ENCODE measurements around the gene ZNF462.

ZNF462 gene

DNA sequence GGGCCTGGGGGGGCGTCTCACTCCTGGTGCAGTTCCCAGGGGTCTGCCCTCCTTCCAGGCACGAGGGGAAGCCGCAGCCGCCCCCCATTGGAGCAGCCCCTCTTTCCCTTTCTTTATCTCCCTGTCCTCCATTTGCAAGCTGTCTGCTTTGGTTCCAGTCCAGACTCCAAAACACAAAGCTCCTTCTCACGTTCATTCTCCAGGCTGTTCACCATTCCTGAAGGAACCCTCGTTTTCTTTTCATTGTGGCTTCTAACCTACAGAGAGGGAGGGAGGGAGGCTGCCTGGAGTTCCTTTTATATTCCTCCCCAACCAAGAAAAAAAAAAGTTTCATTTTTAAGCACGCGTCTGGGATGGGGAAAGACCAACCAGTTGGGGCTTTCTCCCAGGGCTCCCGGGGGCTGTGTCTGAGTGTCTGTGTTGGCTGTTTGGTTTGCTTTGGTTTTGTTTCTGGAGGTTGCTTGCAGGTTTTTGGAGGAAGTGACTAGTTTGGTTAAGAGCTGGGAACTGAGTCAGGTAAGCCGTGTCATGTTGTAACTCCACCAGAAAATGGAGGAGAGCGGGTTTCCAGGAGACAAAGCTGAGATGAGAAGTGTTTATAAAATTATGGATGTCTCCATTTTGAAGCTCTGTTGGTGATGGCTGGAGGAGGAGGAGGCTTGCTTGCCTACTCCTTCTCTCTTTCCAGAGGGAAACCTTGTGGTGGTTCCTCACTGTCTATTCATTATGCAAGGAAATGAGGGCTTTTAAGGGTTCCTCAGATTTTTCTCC, 1.6 kb downstream of the ZNF462 start:
- DNase-seq, result peak; percentile 40

- no peak for DNase-seq
Measured at GRCh38 chr9:106866243-106866642, 3.3 kb downstream of the ZNF462 start.

GRCh38 chr9:106867286-106867685, 4.3 kb downstream of the ZNF462 start:
- DNase-seq, result no peak

GRCh38 chr9:106868087-106868486, 5.1 kb downstream of the ZNF462 start:
- DNase-seq, result no peak

GRCh38 chr9:106868565-106868964, 5.6 kb downstream of the ZNF462 start:
- no peak for DNase-seq

DNA sequence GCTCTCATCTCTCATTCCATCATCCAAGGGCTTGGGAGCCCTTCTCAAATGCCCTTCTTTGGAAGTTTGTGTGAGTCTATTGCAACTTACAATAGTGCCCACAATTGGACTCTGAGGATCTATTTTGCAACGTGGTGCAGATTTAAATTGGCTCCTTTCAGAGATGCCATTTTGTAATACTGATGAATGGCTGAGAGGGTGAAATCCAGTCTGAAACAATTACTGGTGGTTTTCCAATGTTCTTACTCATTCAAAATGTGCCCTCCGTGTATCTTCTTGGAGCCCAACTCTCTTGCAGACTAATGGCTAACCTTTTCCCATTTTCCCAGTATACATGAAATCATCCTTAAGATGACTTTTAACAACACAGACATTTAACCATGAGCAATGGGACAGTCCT, 6.1 kb downstream of the ZNF462 start:
- DNase-seq, result no peak

DNA sequence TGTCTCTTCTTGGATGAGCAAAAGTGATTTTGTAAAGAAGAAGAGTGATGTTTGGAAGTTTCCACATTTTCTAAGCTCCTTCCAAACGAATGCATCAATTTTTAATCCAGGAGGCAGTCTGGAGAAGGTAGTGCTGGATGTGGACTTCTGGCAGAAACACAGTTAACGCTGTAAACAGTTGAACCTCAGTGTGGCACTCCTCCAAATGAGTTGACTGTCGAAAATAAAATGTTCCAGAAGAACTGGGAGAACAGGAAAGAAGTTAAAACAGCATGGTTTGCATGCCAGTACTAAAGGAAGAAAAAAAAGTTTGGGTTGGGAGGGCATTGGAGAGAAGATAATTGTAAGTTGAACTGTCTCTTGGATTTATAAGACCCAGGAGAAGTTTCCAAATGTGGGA, 6.5 kb downstream of the ZNF462 start:
- no peak for DNase-seq

DNA sequence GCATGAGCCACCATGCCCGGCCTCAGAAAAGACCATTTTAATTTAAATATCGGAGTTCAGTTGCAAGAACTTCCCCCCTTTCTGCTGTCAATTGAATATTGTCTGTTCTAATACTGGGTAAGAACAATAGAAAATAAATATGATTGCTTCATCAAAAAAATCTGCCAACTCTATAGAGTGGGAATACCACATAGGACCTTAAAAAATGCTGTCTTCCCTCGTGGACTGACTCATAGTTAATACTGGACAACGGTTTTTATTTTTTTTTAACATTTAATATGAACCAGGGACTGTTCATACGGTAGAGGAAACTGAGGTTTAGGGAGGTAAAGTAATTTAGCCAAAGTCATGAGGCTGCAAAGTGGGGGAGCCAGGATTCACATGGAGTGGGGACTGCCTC, 9.7 kb downstream of the ZNF462 start:
- peak; percentile 25 for DNase-seq

DNA sequence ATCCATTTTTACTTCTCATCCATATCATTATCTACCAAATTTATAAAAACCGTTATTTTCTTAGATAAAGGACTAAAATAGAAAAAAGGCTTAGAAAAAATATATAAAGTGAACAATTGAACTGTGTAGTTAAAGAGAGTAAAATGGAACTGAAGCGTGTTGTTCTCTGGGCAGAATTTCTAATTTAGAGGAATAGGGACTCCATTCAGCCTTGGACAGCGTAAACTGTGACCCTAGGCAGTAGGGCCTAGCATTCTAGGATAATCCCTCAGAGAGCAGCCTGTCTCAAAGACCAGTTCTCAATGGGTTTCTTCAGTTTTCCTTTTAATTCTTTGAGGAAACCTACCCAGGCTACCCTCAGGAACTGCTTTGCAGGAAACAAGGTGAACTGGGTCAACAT, 11.1 kb downstream of the ZNF462 start:
- no peak for DNase-seq

DNA sequence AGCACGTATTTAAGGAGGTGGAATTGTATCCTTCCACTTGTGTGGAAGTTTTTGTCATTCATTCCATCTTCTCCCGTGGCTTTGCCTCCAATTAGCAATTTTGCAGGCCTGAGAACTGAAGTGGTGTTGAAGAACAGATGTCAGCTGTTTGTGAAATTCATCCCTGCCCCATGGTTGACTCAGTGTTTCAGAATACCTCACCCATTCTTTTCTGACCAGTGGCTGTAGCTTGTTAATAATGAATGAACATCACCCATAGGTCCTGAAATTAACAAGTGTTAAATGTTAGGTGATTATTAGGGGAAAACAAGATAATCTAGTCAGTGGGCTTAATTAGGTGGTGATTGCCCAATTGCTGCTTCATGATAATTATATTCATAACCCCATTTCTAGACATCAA, 11.7 kb downstream of the ZNF462 start:
- DNase-seq, result no peak

- DNase-seq, result no peak
Measured at GRCh38 chr9:106875529-106875928, 12.6 kb downstream of the ZNF462 start.

GRCh38 chr9:106877345-106877744, 14.4 kb downstream of the ZNF462 start:
- no peak for DNase-seq

DNA sequence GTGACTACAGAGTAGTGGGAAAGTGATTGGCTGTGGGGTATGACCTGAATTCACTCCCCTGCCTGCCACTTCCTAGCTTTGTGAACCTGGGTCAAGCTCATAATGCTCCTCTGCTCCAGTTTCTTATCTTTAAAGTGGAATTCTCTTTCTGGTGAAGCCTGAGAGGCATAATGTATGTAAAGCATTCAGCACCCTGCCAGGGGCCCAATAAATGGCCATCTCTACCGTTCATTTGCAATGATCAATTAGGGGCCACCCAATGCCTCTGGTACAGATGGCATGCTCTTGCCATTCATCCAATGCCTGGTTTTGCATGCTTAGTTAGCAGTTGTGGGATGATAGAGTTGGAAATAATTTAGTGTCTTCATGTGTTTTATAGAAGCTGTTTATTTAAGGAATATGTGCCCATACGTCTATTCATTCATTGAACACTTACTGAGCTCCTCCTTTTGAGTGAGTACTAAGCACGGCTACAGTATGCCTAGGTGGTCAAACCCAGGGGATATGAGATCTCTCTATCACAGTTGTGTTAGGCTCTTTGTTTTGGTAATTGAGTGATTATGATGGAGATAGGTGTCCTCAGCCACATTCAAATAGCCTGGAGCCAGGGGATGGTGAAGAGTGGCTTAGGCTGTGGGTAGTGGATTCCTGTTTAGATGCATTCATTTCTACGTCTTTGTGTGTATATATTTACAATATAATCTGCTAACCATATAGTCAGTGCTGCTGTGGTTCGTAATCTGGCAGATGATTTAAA, 15.3 kb downstream of the ZNF462 start:
- DNase-seq, result no peak

DNA sequence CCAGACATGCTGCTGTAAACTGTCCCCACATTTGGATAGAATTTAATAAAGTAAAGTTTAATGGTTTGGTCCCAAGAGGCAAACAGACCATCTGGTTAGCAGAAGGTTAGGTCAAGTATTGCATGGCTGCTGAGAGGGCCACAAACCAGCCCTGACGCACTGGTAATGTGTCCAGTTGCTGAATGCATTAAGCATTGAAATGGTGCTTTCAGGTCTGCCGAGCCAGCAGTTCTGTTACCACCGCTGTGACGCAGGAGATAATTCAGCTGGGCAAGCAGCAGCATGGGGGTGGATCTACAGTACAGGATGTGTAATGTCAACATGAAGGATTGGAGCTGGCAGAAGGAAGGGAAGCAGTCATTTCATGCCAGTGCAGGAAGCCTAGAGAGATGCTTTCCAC, 16.0 kb downstream of the ZNF462 start:
- DNase-seq, result peak; percentile 70

DNA sequence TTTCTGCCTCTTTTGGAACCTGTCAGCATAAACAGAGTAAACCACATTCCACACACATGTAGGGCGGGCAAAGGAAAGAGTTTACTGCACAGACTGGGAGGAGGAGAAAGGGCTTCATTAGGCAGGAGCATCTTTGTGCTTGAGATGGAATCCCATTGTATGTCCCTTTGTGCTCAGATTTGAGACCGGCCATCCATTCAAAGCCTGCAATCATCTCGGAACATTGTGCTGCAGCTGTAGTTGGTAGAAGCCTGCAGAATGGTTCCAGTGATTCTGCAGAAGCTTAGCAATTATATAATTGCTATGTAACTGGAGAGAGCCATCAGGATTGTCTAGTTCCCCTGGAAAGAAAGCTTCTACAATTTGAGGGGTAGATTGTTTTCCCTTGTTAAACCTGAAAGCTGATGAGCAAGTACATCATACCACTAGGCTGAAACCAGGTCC, 16.5 kb downstream of the ZNF462 start:
- DNase-seq, result no peak

DNA sequence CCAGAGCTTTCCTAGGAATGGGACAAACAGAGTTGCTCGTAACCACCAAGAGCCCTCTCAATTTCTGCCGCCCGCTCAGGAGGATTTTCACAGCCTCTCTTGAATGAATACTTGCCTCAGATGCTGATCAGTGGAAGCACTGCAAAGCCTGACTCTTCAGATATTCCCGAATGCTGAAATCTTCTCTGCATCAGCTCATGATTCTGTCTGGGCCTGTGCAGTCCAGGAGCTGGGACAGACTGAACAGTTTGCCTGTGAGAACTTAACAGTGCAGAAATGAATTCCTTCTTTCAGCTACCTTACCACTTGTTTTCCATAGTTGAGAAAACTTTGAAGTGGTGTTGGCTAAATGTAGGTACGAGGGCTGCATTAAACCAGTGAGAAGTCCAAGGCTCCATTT, 17.1 kb downstream of the ZNF462 start:
- DNase-seq, result no peak

GRCh38 chr9:106880863-106881262, 17.9 kb downstream of the ZNF462 start:
- DNase-seq, result no peak

- DNase-seq, result no peak
Measured at GRCh38 chr9:106883030-106883429, 20.1 kb downstream of the ZNF462 start.

- peak; percentile 83 for DNase-seq
Measured at GRCh38 chr9:106883626-106884190, 20.7 kb downstream of the ZNF462 start.

- DNase-seq, result peak; percentile 70
Measured at GRCh38 chr9:106885451-106885850, 22.5 kb downstream of the ZNF462 start.

- DNase-seq, result no peak
Measured at GRCh38 chr9:106886111-106887046, 23.4 kb downstream of the ZNF462 start.

DNA sequence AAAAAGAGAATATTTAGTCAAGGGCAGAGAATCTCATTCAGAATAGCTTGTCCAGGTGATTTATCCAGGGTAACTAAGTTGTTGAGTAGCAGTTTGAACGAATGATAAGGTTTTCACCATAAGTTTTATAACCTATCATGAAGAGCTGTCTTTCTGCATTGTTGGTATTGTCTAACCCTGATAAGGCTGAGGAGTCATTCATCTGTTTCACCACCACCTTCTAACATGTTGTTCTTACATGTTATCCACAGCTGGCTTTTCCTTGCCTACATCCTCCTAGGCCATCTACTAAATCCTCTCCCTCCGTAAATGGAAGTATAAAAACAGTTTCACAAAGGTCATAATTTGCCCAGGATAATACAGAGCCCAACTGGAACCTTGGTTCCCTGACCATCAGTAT, 24.1 kb downstream of the ZNF462 start:
- DNase-seq, result no peak

Measured in fibroblast of skin of scalp (primary cell).